Measurements from ENCODE around the gene ARL11.
A peak's percentile ranks its signal among the peaks of the same experiment; 100 is the strongest.

ARL11 gene

GRCh38 chr13:49633710-49634109, 5.4 kb downstream of the ARL11 start:
- no peak overlapping the region for H3K4me3 ChIP-seq (ENCODE audit: low read length in 2 of 2)
- no peak overlapping the region for H3K27ac ChIP-seq (ENCODE audit: low read length)
- H3K4me1 ChIP-seq (ENCODE audit: control insufficient read depth, insufficient read depth, low read length): no peaks in the 10 kb centered on the region
- no peaks in the 10 kb centered on the region for H3K36me3 ChIP-seq (ENCODE audit: control insufficient read depth in 2 of 2, insufficient read depth in 2 of 2, low read length in 2 of 2)
- H3K9ac ChIP-seq (ENCODE audit: low read length in 2 of 2): no peak overlapping the region
- H3K9me3 ChIP-seq (ENCODE audit: control insufficient read depth in 2 of 2, low read length in 2 of 2): no peaks in the 10 kb centered on the region
- H3K27me3 ChIP-seq (ENCODE audit: control insufficient read depth in 1 of 2, insufficient read depth in 2 of 2, low read length in 2 of 2): no peaks in the 10 kb centered on the region

GRCh38 chr13:49635599-49636433, 7.5 kb downstream of the ARL11 start:
- no peaks in the 10 kb centered on the region for H3K27me3 ChIP-seq (ENCODE audit: control insufficient read depth in 1 of 2, insufficient read depth in 2 of 2, low read length in 2 of 2)
- no peaks in the 10 kb centered on the region for H3K9me3 ChIP-seq (ENCODE audit: control insufficient read depth in 2 of 2, low read length in 2 of 2)
- no peak overlapping the region for H3K9ac ChIP-seq (ENCODE audit: low read length in 2 of 2)
- H3K4me1 ChIP-seq (ENCODE audit: control insufficient read depth, insufficient read depth, low read length): no peaks in the 10 kb centered on the region
- H3K27ac ChIP-seq (ENCODE audit: low read length): no peak overlapping the region
- peak overlapping the region in 1 of 2 donors; percentile 61 for H3K4me3 ChIP-seq (ENCODE audit: low read length in 2 of 2)
- no peaks in the 10 kb centered on the region for H3K36me3 ChIP-seq (ENCODE audit: control insufficient read depth in 2 of 2, insufficient read depth in 2 of 2, low read length in 2 of 2)

GRCh38 chr13:49636705-49637104, 8.4 kb downstream of the ARL11 start:
- Histone ChIP-seq H3K9ac (ENCODE audit: low read length in 2 of 2) (no peak overlapping the region), H3K36me3 (ENCODE audit: control insufficient read depth in 2 of 2, insufficient read depth in 2 of 2, low read length in 2 of 2) (no peaks in the 10 kb centered on the region), H3K27ac (ENCODE audit: low read length) (no peak overlapping the region), H3K9me3 (ENCODE audit: control insufficient read depth in 2 of 2, low read length in 2 of 2) (no peaks in the 10 kb centered on the region), H3K27me3 (ENCODE audit: control insufficient read depth in 1 of 2, insufficient read depth in 2 of 2, low read length in 2 of 2) (no peaks in the 10 kb centered on the region), H3K4me1 (ENCODE audit: control insufficient read depth, insufficient read depth, low read length) (no peaks in the 10 kb centered on the region), H3K4me3 (ENCODE audit: low read length in 2 of 2) (no peak overlapping the region)

GRCh38 chr13:49638030-49638743, 9.9 kb downstream of the ARL11 start:
- H3K36me3 ChIP-seq (ENCODE audit: control insufficient read depth in 2 of 2, insufficient read depth in 2 of 2, low read length in 2 of 2): no peaks in the 10 kb centered on the region
- no peaks in the 10 kb centered on the region for H3K4me1 ChIP-seq (ENCODE audit: control insufficient read depth, insufficient read depth, low read length)
- no peak overlapping the region for H3K27ac ChIP-seq (ENCODE audit: low read length)
- no peaks in the 10 kb centered on the region for H3K9me3 ChIP-seq (ENCODE audit: control insufficient read depth in 2 of 2, low read length in 2 of 2)
- H3K27me3 ChIP-seq (ENCODE audit: control insufficient read depth in 1 of 2, insufficient read depth in 2 of 2, low read length in 2 of 2): no peaks in the 10 kb centered on the region
- no peak overlapping the region for H3K4me3 ChIP-seq (ENCODE audit: low read length in 2 of 2)
- H3K9ac ChIP-seq (ENCODE audit: low read length in 2 of 2): no peak overlapping the region

- Histone ChIP-seq H3K27me3 (ENCODE audit: control insufficient read depth in 1 of 2, insufficient read depth in 2 of 2, low read length in 2 of 2) (no peaks in the 10 kb centered on the region), H3K27ac (ENCODE audit: low read length) (no peak overlapping the region), H3K36me3 (ENCODE audit: control insufficient read depth in 2 of 2, insufficient read depth in 2 of 2, low read length in 2 of 2) (no peaks in the 10 kb centered on the region), H3K9ac (ENCODE audit: low read length in 2 of 2) (no peak overlapping the region), H3K4me3 (ENCODE audit: low read length in 2 of 2) (no peak overlapping the region), H3K4me1 (ENCODE audit: control insufficient read depth, insufficient read depth, low read length) (no peaks in the 10 kb centered on the region), H3K9me3 (ENCODE audit: control insufficient read depth in 2 of 2, low read length in 2 of 2) (no peaks in the 10 kb centered on the region)
Observed at GRCh38 chr13:49638744-49639072, 10.4 kb downstream of the ARL11 start.

GRCh38 chr13:49641801-49642291, 13.5 kb downstream of the ARL11 start:
- no peak overlapping the region for H3K4me3 ChIP-seq (ENCODE audit: low read length in 2 of 2)
- H3K27me3 ChIP-seq (ENCODE audit: control insufficient read depth in 1 of 2, insufficient read depth in 2 of 2, low read length in 2 of 2): no peaks in the 10 kb centered on the region
- H3K27ac ChIP-seq (ENCODE audit: low read length): no peak overlapping the region
- no peaks in the 10 kb centered on the region for H3K9me3 ChIP-seq (ENCODE audit: control insufficient read depth in 2 of 2, low read length in 2 of 2)
- H3K36me3 ChIP-seq (ENCODE audit: control insufficient read depth in 2 of 2, insufficient read depth in 2 of 2, low read length in 2 of 2): no peaks in the 10 kb centered on the region
- H3K4me1 ChIP-seq (ENCODE audit: control insufficient read depth, insufficient read depth, low read length): no peaks in the 10 kb centered on the region
- H3K9ac ChIP-seq (ENCODE audit: low read length in 2 of 2): no peak overlapping the region

GRCh38 chr13:49643035-49643646, 14.8 kb downstream of the ARL11 start:
- Histone ChIP-seq H3K4me1 (ENCODE audit: control insufficient read depth, insufficient read depth, low read length) (no peaks in the 10 kb centered on the region), H3K27ac (ENCODE audit: low read length) (no peak overlapping the region), H3K9ac (ENCODE audit: low read length in 2 of 2) (no peak overlapping the region), H3K4me3 (ENCODE audit: low read length in 2 of 2) (no peak overlapping the region), H3K36me3 (ENCODE audit: control insufficient read depth in 2 of 2, insufficient read depth in 2 of 2, low read length in 2 of 2) (no peaks in the 10 kb centered on the region), H3K27me3 (ENCODE audit: control insufficient read depth in 1 of 2, insufficient read depth in 2 of 2, low read length in 2 of 2) (no peaks in the 10 kb centered on the region), H3K9me3 (ENCODE audit: control insufficient read depth in 2 of 2, low read length in 2 of 2) (no peaks in the 10 kb centered on the region)

GRCh38 chr13:49645451-49645850, 17.1 kb downstream of the ARL11 start:
- H3K27ac ChIP-seq (ENCODE audit: low read length): no peak overlapping the region
- no peaks in the 10 kb centered on the region for H3K9me3 ChIP-seq (ENCODE audit: control insufficient read depth in 2 of 2, low read length in 2 of 2)
- peaks cover 4% of the 10 kb centered on the region for H3K4me1 ChIP-seq (ENCODE audit: control insufficient read depth, insufficient read depth, low read length)
- H3K27me3 ChIP-seq (ENCODE audit: control insufficient read depth in 1 of 2, insufficient read depth in 2 of 2, low read length in 2 of 2): no peaks in the 10 kb centered on the region
- no peak overlapping the region for H3K9ac ChIP-seq (ENCODE audit: low read length in 2 of 2)
- H3K36me3 ChIP-seq (ENCODE audit: control insufficient read depth in 2 of 2, insufficient read depth in 2 of 2, low read length in 2 of 2): no peaks in the 10 kb centered on the region
- no peak overlapping the region for H3K4me3 ChIP-seq (ENCODE audit: low read length in 2 of 2)

GRCh38 chr13:49646688-49647087, 18.4 kb downstream of the ARL11 start:
- no peak overlapping the region for H3K9ac ChIP-seq (ENCODE audit: low read length in 2 of 2)
- no peaks in the 10 kb centered on the region for H3K9me3 ChIP-seq (ENCODE audit: control insufficient read depth in 2 of 2, low read length in 2 of 2)
- H3K27me3 ChIP-seq (ENCODE audit: control insufficient read depth in 1 of 2, insufficient read depth in 2 of 2, low read length in 2 of 2): no peaks in the 10 kb centered on the region

GRCh38 chr13:49649244-49649962, 21.1 kb downstream of the ARL11 start:
- Histone ChIP-seq H3K9ac (ENCODE audit: low read length in 2 of 2) (no peak overlapping the region), H3K4me1 (ENCODE audit: control insufficient read depth, insufficient read depth, low read length) (peaks cover 4% of the 10 kb centered on the region), H3K36me3 (ENCODE audit: control insufficient read depth in 2 of 2, insufficient read depth in 2 of 2, low read length in 2 of 2) (no peaks in the 10 kb centered on the region), H3K27me3 (ENCODE audit: control insufficient read depth in 1 of 2, insufficient read depth in 2 of 2, low read length in 2 of 2) (no peaks in the 10 kb centered on the region), H3K9me3 (ENCODE audit: control insufficient read depth in 2 of 2, low read length in 2 of 2) (no peaks in the 10 kb centered on the region), H3K4me3 (ENCODE audit: low read length in 2 of 2) (no peak overlapping the region), H3K27ac (ENCODE audit: low read length) (no peak overlapping the region)

More at GRCh38 chr13:49646688-49647087, 18.4 kb downstream of the ARL11 start:
- no peak overlapping the region for H3K4me3 ChIP-seq (ENCODE audit: low read length in 2 of 2)
- no peaks in the 10 kb centered on the region for H3K36me3 ChIP-seq (ENCODE audit: control insufficient read depth in 2 of 2, insufficient read depth in 2 of 2, low read length in 2 of 2)
- peaks cover 4% of the 10 kb centered on the region for H3K4me1 ChIP-seq (ENCODE audit: control insufficient read depth, insufficient read depth, low read length)
- no peak overlapping the region for H3K27ac ChIP-seq (ENCODE audit: low read length)

All from stomach smooth muscle (tissue), 2 donors.